ENCODE results near the gene PROM1. TPM values are rescaled to one million over a fixed set of nuclear protein-coding genes. Genes with fewer than 3 reads are reported as not detected.

PROM1 gene
- total RNA-seq, 1 experiment from 2014 or later: not detected

DNA sequence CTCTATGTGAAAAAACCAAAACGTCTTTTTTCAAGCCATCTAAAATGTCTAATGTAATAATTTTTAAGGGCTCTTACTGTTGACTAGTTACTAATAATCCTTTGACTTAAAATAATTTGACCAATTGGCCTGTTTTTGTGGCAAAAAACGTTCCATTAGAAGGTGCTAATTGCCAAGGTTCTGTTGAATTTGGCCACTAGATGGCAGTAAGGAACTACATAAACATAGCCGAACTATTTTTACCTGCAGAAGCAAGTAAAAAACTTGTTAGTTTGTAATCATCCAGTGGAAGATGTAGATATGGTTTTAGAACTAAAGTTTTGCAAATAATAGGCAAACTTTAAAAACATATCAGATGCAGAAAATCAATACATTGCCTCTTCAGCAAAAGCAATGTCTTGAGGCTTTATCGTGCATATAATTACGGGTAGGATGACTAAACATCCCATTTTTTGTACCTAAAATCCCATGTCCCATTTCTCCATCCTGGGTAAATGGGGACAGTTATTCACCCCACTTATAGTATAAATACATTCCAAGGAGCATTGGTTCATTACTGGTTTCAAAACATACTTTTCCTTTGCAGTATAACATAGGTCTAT, 57.6 kb downstream of the PROM1 start:
- DNase-seq: peak; percentile 78
- H3K4me3 ChIP-seq (ENCODE audit: low read length): no peak overlapping the region
- no peaks in the 10 kb centered on the region for H3K27me3 ChIP-seq (ENCODE audit: low read length)
- no peaks in the 10 kb centered on the region for H3F3A ChIP-seq (ENCODE audit: low read length, unreplicated experiment)
- peak; percentile 20; the same call in 1 of the 2 replicates for ATAC-seq
- TF ChIP-seq EZH2 (IDR thresholded peaks at IDR 0.05; ENCODE audit: low read length, unreplicated experiment): no peak
- no peak for TF ChIP-seq EZH2phosphoT487 (IDR thresholded peaks at IDR 0.05; ENCODE audit: borderline replicate concordance, low read length)
- TF ChIP-seq, protein P1, sequence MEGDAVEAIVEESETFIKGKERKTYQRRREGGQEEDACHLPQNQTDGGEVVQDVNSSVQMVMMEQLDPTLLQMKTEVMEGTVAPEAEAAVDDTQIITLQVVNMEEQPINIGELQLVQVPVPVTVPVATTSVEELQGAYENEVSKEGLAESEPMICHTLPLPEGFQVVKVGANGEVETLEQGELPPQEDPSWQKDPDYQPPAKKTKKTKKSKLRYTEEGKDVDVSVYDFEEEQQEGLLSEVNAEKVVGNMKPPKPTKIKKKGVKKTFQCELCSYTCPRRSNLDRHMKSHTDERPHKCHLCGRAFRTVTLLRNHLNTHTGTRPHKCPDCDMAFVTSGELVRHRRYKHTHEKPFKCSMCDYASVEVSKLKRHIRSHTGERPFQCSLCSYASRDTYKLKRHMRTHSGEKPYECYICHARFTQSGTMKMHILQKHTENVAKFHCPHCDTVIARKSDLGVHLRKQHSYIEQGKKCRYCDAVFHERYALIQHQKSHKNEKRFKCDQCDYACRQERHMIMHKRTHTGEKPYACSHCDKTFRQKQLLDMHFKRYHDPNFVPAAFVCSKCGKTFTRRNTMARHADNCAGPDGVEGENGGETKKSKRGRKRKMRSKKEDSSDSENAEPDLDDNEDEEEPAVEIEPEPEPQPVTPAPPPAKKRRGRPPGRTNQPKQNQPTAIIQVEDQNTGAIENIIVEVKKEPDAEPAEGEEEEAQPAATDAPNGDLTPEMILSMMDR (conservative IDR thresholded peaks at IDR 0.05; ENCODE audit: low read depth, low read length): peak; percentile 91
- ChIA-PET POLR2A (ENCODE audit: unreplicated experiment) (no interaction called here), CTCF (interaction anchor here (0.7 kb wide), 2 partner anchors 21 to 173 kb away, joined by 3 to 7 read pairs; no protein-coding TSS in a partner anchor)
- intact Hi-C loops (cut with micrococcal nuclease): loop anchor here (1.0 kb wide), 2 partner anchors 173 to 239 kb away; no protein-coding TSS in a partner anchor
- peaks cover 36% of the 10 kb centered on the region for H3K4me1 ChIP-seq (ENCODE audit: insufficient read depth, low read length)
- no TSS peak for BruUV-seq (replicated peaks)
- H4K20me1 ChIP-seq (ENCODE audit: low read length): no peaks in the 10 kb centered on the region
- H3K9me3 ChIP-seq (ENCODE audit: low read length): no peaks in the 10 kb centered on the region
- no peaks in the 10 kb centered on the region for H3K79me2 ChIP-seq (ENCODE audit: low read length)
- H3K9me2 ChIP-seq (replicated peaks; ENCODE audit: low read length): no peaks in the 10 kb centered on the region
- no peak overlapping the region for H3K9ac ChIP-seq (ENCODE audit: low read length)
- H2AFZ ChIP-seq (ENCODE audit: low read length): no peak overlapping the region
- no peaks in the 10 kb centered on the region for H3K36me3 ChIP-seq (ENCODE audit: low read depth, low read length)
- H3K4me2 ChIP-seq (ENCODE audit: low read length): no peak overlapping the region; the same call in 1 of the 2 replicates
- H3K27ac ChIP-seq (ENCODE audit: low read length): no peak overlapping the region

DNA sequence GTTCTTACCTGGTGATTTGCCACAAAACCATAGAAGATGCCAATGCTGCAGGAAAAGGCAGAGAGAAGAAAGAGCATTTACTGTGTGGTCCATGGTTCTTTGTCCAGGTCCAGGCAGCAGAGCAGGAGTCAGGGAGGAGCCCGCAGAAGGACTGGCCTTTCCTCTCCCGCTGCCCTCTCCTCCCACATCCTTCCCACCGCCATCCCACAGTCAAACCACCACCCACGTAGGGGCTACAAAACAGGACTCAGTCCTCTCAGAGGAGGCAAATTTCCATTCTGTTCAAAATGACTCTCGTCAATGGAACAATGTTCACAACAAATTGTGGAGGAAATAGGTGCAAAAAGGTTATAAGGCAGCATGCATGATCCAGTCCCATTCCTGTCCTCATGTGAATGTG, 58.6 kb downstream of the PROM1 start:
- no peak overlapping the region for H3K27ac ChIP-seq (ENCODE audit: low read length)
- H3K36me3 ChIP-seq (ENCODE audit: low read depth, low read length): no peaks in the 10 kb centered on the region
- no peaks in the 10 kb centered on the region for H3F3A ChIP-seq (ENCODE audit: low read length, unreplicated experiment)
- no peak overlapping the region for H3K9ac ChIP-seq (ENCODE audit: low read length)
- H3K4me1 ChIP-seq (ENCODE audit: insufficient read depth, low read length): peaks cover 36% of the 10 kb centered on the region
- H3K9me2 ChIP-seq (replicated peaks; ENCODE audit: low read length): no peaks in the 10 kb centered on the region
- no peaks in the 10 kb centered on the region for H4K20me1 ChIP-seq (ENCODE audit: low read length)
- no peaks in the 10 kb centered on the region for H3K9me3 ChIP-seq (ENCODE audit: low read length)
- H3K4me3 ChIP-seq (ENCODE audit: low read length): no peak overlapping the region
- no peak overlapping the region for H2AFZ ChIP-seq (ENCODE audit: low read length)
- intact Hi-C loops (cut with micrococcal nuclease): no loop called here
- ChIA-PET CTCF (interaction anchor here (0.7 kb wide), 1 partner anchor 20 kb away, joined by 7 read pairs; no protein-coding TSS in a partner anchor), POLR2A (ENCODE audit: unreplicated experiment) (no interaction called here)
- no peaks in the 10 kb centered on the region for H3K79me2 ChIP-seq (ENCODE audit: low read length)
- BruUV-seq (replicated peaks): no TSS peak
- ATAC-seq: no peak
- TF ChIP-seq, protein P1 (conservative IDR thresholded peaks at IDR 0.05; ENCODE audit: low read depth, low read length): no peak
- no peak for TF ChIP-seq EZH2phosphoT487 (IDR thresholded peaks at IDR 0.05; ENCODE audit: borderline replicate concordance, low read length)
- no peak for TF ChIP-seq EZH2 (IDR thresholded peaks at IDR 0.05; ENCODE audit: low read length, unreplicated experiment)
- no peak overlapping the region for H3K4me2 ChIP-seq (ENCODE audit: low read length)
- DNase-seq: no peak
- no peaks in the 10 kb centered on the region for H3K27me3 ChIP-seq (ENCODE audit: low read length)

DNA sequence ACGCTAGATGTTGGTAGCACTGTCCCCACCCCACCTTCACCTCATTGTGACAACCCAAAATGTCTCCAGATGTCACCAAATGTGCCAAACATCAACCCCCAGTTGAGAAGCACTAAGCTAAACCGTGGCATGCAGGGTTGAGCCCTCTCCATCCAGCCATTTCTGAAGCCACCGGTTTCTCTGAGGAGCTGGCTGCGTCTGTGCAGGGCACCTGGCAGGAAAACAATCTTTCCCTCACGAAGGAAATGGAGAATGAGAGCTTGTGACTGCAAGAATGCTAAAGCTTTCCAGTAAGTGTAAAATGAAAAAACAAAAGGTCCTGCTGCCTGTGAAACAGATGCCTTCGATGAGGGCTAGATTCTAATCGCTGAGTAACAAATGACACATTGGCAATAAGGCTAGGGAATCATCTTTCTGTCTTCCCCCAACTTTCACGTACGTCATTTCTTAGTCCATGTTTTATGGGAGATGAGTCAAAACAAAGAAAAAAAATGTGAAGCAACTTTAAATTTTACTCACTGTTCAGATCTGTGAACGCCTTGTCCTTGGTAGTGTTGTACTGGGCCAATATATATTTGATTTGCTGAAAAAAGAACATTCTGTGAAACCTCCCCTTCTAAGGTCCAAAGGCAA, 59.9 kb downstream of the PROM1 start:
- Histone ChIP-seq H3K9ac (ENCODE audit: low read length) (no peak overlapping the region), H3K27me3 (ENCODE audit: low read length) (no peaks in the 10 kb centered on the region), H4K20me1 (ENCODE audit: low read length) (no peaks in the 10 kb centered on the region), H3F3A (ENCODE audit: low read length, unreplicated experiment) (no peaks in the 10 kb centered on the region), H3K9me2 (replicated peaks; ENCODE audit: low read length) (no peaks in the 10 kb centered on the region), H3K27ac (ENCODE audit: low read length) (peak overlapping the region; percentile 64), H3K4me3 (ENCODE audit: low read length) (peak overlapping the region; percentile 45; the same call in 1 of the 2 replicates), H3K9me3 (ENCODE audit: low read length) (no peaks in the 10 kb centered on the region), H3K4me1 (ENCODE audit: insufficient read depth, low read length) (peaks cover 32% of the 10 kb centered on the region), H2AFZ (ENCODE audit: low read length) (no peak overlapping the region; the same call in 1 of the 2 replicates), H3K79me2 (ENCODE audit: low read length) (no peaks in the 10 kb centered on the region), H3K36me3 (ENCODE audit: low read depth, low read length) (no peaks in the 10 kb centered on the region), H3K4me2 (ENCODE audit: low read length) (peak overlapping the region; percentile 81)
- ChIA-PET POLR2A (ENCODE audit: unreplicated experiment) (no interaction called here), CTCF (no interaction called here)
- intact Hi-C loops (cut with micrococcal nuclease): no loop called here
- ATAC-seq (peak; percentile 73), DNase-seq (peak; percentile 85)
- no TSS peak for BruUV-seq (replicated peaks)
- TF ChIP-seq EZH2phosphoT487 (IDR thresholded peaks at IDR 0.05; ENCODE audit: borderline replicate concordance, low read length): no peak
- TF ChIP-seq, protein P1 (conservative IDR thresholded peaks at IDR 0.05; ENCODE audit: low read depth, low read length): no peak
- TF ChIP-seq EZH2 (IDR thresholded peaks at IDR 0.05; ENCODE audit: low read length, unreplicated experiment): no peak
